Dermis blood vessel endothelial cell (primary cell): ENCODE data around the gene UCK2. TPM values are rescaled to one million over a fixed set of nuclear protein-coding genes. Genes with fewer than 3 reads are reported as not detected.
"Not testable (repeated sequence)": the region's sequence is repeated elsewhere in the genome, so short reads cannot be mapped to it uniquely, and the experiment has no call there.

ENCODE experiments used
- DNase-seq: peaks from one replicate; pipeline ENCODE4 v3.0.0; 2010
- total RNA-seq: library from RNA; depleted of rRNA; stranded (reverse); fragments of >200 nt; gene quantifications from 2 replicates; pipeline ENCODE4 v1.2.3, GENCODE V29; 2014

UCK2 gene
- 84.7 and 86.3 TPM in 2 replicates for total RNA-seq

DNA sequence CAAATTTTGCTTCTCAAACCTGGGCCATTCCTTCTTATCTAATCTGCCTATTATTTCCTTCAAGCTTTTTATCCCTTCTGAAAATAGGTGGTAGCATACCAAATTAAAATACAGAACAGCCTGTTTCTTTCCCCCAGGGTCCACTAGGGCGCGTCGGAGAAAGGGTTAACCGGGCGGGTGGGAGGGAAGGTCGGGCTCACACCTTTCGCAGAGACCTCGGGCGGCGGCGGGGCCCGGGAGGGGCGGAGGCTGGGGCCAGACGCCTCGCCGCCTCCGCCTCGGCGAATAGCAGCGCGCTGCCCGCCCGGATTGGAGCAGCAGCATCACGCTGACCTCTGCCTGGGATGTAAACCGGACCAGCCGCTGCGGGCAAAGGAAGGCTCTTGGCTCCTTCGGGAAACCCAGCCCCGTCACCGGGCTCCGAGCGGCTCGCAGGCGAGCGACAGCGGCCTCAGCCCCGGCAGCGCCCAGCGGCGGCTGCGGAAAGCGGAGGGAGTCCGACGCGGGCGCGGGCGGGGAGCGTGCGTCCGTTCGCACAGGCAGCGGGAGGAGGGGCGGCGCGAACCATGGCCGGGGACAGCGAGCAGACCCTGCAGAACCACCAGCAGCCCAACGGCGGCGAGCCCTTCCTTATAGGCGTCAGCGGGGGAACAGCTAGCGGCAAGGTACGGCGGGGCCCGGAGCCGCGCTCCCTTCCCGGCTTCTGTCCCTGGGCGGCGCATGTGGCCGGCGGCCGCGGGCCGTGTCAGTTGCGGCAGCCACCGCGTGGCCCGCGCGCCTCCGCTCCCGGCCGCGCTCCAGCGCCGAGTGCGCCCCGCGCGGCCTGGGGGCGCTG is at the start of gene UCK2:
Gene UCK2 (plus strand): TSS at position 347 of the 835 bp plus-strand sequence. CDS start 220 bp downstream, at position 567.
- peak; percentile 83 for DNase-seq

DNA sequence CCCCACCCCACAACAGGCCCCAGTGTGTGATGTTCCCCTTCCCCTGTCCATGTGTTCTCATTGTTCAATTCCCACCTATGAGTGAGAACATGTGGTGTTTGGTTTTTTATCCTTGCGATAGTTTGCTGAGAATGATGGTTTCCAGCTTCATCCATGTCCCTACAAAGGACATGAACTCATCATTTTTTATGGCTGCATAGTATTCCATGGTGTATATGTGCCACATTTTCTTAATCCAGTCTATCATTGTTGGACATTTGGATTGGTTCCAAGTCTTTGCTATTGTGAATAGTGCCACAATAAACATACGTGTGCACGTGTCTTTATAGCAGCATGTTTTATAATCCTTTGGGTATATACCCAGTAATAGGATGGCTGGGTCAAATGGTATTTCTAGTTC is 49.2 kb upstream of the UCK2 start:
- DNase-seq: not testable (repeated sequence)

GRCh38 chr1:165783519-165783918 is 43.9 kb upstream of the UCK2 start:
- DNase-seq: not testable (repeated sequence)

GRCh38 chr1:165787741-165788140 is 39.7 kb upstream of the UCK2 start:
- no peak for DNase-seq

GRCh38 chr1:165793951-165794350 is 33.5 kb upstream of the UCK2 start:
- no peak for DNase-seq

DNA sequence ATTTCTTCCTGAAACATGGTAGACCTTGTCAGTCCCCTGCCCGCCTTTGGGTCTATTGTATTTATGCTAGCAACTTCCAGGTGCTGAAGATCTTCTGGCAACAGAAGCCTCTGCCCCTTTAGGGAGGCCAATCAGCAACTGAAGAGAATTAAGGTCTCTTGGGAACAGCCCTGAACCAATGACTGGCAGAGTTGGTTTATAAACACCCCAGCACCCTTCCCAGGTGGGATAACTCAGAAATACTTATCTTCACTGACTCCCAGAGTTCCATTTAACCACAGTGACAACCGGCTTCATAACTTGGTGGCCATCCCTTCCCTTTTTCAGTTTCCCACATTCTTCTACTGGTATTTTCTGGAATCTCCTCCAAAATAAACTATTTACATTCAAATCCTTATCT is 31.5 kb upstream of the UCK2 start:
- DNase-seq: no peak

DNA sequence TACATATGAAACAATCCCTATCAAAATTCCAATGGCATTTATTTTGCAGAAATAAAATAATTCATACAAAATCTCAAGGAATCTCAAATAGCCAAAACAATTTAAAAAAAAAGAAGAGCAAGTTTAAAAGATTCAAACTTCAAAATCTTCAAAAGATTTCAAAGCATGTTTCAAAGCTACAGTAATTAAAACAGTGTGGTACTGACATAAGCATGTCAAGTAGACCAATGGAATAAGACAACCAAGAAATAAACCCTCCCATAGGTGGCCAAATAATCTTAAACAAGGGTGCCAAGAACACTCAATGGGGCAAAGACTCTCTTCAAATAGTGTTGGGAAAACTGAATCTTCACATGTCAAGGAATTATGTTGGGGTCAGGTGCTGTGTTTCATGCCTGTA is 28.0 kb upstream of the UCK2 start:
- DNase-seq: no peak

- DNase-seq: not testable (repeated sequence)
Measured at GRCh38 chr1:165804513-165804912, 22.9 kb upstream of the UCK2 start.

DNA sequence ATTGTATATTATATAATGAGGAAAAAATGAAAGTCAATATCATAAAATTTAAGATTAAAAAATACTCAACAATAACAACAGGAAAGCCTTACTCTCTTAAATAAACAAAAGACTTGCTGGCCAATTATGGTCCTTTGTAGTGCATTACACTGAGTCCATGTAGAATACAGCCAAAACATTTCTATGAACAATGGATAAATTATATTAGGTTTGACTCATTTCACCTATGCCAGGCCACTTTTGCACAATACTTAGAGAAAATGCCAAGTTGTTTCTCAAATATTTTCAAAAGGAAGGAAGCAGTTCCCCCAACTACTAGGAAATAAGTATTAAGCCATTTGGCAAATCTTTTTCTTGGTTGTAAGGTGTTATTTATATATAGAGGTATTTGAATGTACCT is 19.8 kb upstream of the UCK2 start:
- peak; percentile 68 for DNase-seq

GRCh38 chr1:165815725-165816124 is 11.7 kb upstream of the UCK2 start:
- DNase-seq: no peak

DNA sequence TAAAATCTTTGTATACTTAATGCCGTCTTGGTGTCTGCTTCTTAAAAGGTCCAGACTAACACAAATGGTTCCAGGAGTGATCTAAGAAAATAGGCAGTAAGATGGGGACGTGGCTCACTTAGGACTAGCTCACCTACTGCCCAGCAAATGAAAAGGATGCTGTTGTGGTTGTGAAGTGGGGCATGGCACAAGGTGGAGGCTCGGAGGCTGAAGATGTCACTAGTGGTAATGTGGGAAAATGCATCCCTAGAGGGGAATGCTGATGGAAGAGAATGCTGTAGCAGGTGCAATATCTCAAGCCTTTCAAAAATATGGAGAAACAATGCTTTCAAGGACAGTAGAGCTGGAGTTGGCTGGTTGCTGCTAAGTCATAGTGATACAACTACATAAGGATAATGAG is 11.3 kb upstream of the UCK2 start:
- DNase-seq: no peak

DNA sequence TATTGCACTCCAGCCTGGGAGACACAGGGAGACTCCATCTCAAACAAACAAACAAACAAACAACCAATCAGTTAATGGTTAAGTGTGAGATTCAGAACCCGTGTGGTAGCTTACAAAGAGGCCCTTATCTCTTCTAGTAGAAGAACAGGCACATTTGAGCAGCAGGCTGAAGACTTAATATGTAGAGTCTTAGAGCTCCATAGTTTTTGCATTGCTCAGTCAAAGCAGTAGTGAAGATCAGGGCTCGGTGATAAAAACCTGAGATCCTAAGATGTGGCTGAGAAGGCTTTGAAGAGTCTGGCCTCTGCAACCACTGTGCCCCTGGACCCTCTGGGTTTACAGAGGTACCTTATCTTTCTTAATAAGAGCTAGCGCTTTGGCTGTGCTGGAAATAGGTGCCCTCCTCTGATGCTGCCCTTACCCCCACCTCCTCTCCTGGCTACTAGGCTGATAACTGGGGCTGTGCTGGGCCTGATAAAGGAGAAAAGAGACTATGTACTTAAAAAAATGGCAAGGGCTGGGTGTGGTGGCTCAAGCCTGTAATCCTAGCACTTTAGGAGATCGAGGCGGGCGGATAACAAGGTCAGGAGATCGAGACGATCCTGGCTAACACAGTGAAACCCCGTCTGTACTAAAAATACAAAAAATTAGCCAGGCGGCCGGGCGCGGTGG is 10.5 kb upstream of the UCK2 start:
- DNase-seq: no peak

DNA sequence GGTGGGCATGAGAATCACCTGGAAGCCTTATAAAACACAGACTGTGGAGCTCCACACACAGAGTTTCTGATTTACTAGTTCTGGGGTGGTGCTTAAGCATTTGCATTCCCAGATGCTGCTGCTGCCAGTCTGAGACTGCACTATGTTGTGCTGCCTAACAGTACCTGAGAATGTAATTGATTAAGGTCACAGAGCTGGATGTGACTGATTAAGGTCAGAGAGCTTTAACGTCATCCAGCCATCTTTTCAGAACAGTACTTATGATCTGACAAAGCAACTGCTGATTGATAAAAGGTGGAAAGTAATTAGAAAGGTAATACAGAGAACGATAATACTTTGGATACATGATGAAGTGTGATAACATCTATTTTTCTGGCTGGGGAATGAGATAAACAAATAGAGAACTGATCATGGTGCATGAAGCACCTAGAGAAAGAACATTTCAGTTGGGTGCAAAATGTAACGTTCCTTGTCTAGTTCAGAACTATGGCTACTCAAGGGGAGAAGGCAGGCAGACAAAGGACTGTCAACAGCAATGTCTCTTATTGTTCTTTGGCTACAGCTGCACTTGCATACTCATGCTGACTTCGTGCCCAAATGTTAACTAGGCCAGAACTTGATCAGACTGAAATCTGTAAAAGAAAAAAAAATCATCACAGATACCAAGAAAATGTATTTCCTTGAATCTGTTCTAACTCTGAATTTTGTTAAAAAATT is 3.7 kb upstream of the UCK2 start:
- no peak for DNase-seq

- DNase-seq: no peak
Measured at GRCh38 chr1:165824269-165824643, 3.2 kb upstream of the UCK2 start.

DNA sequence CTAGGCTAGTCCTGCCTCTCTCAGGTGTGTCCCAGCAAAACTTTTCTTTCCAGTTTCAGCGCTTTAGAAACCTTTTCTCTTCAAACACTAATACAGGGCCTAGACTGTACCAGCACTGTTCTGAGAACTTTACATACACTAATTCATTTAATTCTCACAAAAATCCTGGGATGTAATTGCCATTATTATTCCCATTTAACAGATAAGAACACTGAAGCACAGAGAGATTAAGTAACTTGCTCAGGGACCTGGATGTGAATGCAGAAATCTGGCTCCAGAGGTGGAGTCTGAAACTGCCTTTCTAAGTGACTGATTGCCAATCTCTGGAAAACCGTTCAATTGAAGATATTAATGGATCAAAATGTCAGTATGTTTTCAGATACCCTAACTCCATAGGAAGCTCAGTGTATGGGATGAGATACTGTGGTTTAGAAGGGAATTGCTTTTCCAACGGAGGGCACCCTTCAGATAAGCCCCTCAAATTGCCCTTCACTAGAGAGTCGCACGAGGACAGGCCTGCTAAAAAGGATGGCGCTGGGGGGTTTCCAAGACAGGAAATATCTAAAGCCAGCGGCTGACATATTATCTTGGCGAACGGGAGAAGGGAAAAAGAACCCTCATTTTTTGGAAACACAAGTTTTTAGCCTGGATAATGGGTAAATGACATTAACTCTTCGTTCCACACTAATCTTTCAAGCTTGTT is 698 bp upstream of the UCK2 start:
- peak; percentile 23 for DNase-seq

DNA sequence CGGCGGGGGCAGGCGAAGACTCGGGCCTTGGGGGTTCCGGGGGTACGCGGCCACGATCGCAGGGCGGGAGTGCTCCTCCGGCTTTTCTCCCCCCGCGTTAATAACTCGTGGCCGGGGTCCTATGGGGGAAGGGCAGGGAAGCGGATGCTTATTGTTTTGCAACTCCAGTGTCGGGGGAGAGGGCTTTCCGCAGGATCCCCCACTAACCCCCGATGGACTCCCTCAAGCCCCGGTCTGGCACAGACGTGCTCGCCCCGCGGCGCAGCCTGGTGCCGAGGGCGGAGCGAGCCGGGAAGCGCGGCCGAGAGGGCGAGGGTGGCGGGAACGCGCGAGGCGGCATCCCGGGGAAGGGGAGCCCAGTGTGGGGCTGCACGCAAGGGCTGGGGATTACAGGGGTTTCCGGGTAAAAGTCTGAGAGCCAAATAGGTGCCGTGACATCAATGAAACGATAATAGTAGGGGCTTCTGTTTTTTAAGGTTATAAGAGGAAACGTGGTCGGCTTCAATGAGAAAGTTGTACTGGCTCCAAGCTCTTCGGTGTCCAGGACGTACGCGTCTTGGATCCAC is 772 bp downstream of the UCK2 start:
- peak; percentile 54 for DNase-seq

GRCh38 chr1:165828669-165829329 is 1.4 kb downstream of the UCK2 start:
- DNase-seq: peak; percentile 87

- DNase-seq: no peak
Measured at GRCh38 chr1:165829888-165830287, 2.5 kb downstream of the UCK2 start.

GRCh38 chr1:165831146-165831545 is 3.7 kb downstream of the UCK2 start:
- DNase-seq: no peak

- no peak for DNase-seq
Measured at GRCh38 chr1:165832902-165833301, 5.5 kb downstream of the UCK2 start.

DNA sequence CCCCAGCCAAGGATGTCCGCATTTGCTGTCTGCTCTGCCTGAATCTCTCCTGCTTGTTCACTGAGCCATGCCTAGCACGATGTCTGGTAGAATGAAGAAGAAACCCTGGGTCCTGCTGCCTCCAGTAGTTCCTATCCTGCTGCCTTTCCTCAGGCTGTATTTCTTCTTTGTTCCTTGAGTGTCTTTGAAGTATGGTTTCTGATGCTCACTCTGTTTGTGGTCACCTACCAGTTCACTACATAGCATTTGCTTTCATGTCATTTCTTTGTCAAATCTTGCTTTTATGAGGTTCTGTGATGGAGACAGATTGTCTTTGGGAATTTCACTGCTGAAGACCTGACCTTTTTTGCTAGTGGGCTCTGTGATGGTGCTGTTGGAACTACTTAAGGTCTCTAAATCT is 5.9 kb downstream of the UCK2 start:
- no peak for DNase-seq

DNA sequence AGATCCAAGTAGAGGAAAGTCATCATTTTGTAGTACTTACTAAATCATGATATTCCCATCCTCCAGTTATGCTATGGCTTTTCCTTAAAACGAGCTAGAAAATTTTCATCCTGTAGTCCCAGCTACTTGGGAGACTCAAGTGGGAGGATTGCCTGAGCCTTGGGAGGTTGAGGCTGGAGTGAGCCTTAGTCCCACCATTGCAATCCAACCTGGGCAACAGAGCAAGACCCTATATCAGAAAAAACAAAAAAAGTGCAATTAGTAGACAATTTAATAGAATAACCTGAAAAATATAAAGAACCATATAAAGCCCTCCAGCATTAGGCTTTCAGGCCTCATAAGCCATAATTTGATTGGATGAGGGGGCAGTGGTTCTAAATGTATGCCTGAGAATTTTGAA is 6.8 kb downstream of the UCK2 start:
- no peak for DNase-seq
